Epithelial cell of alveolus of lung (primary cell): ENCODE results near the gene UST. TPM values are rescaled to one million over a fixed set of nuclear protein-coding genes. Genes with fewer than 3 reads are reported as not detected.

Experiments used
- total RNA-seq: library from RNA; depleted of rRNA; stranded (reverse); fragments of >200 nt; gene quantifications from 2 replicates; pipeline ENCODE4 v1.2.1, GENCODE V29; 2015

Gene UST, protein sequence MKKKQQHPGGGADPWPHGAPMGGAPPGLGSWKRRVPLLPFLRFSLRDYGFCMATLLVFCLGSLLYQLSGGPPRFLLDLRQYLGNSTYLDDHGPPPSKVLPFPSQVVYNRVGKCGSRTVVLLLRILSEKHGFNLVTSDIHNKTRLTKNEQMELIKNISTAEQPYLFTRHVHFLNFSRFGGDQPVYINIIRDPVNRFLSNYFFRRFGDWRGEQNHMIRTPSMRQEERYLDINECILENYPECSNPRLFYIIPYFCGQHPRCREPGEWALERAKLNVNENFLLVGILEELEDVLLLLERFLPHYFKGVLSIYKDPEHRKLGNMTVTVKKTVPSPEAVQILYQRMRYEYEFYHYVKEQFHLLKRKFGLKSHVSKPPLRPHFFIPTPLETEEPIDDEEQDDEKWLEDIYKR
- total RNA-seq = 8.9 and 10.5 TPM in 2 replicates

GRCh38 chr6:148746363-148747144 lies at the start of gene UST:
UST (plus strand) TSS chr6:148747030; CDS start chr6:148747431, 401 bp downstream.

